Stimulated activated CD8-positive, alpha-beta memory T cell treated with anti-CD3 and anti-CD28 coated beads, Interleukin-12 subunit alpha, Interleukin-12 subunit beta, amount 100 ng/mL, for 24 hours (primary cell): Measurements from ENCODE around the gene ELAC1.

Experiments
- DNase-seq: peaks from one replicate; pipeline ENCODE4 v3.0.0-alpha.2; 2020; ENCODE audit errors: extremely low read depth

The ELAC1 gene

DNA sequence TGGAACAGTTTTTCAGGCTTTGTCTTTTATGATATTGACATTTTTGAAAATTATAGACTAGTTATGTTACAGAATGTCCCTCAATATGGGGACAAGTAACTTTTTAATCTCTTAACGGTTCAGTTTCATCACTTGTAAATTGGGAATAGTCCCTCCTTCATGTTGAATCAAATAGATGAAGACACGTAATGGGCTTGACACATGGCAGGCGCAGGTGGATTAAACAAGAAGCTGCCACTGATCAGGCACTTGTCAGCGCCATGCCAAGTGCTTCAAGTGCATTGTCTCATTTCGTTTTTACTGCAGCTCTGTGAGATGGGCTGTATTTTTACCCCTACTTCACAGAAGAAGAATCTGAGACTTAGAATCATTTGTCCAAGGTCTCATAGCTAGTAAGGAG lies 52.7 kb downstream of the ELAC1 start:
- DNase-seq: no peak

DNA sequence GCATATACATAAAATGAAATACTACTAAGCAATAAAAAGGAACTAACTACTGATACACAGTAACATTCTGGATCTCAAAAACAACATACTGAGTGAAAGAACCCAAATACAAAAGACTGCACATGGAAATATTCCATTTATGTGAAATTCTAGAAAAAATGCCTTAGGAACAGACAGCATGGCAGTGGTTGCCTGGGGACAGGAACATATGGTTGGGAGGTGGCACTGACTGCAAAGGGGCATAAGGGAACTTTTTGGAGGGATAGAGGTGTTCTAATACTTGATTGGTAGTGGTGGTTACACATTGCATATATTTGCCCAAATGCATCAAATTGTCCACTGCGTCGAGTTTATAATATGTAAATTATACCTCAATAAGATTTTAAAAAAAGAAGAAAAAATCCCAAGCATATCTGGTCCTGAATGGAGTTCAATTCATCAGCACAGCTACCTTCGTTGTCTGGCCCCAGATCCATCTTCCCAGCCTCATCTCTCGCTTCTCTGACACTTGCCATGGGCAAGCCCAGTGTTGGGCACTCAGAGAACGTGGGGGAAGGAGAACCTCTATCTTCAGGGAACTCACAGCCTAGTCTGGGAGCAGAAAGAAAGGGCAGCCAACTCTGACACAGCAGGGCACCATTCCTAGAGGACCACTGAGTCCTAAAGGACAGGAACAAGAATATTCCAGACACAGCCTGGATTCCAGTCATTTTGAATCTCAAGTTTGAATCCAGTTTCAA lies 53.6 kb downstream of the ELAC1 start:
- DNase-seq: no peak

DNA sequence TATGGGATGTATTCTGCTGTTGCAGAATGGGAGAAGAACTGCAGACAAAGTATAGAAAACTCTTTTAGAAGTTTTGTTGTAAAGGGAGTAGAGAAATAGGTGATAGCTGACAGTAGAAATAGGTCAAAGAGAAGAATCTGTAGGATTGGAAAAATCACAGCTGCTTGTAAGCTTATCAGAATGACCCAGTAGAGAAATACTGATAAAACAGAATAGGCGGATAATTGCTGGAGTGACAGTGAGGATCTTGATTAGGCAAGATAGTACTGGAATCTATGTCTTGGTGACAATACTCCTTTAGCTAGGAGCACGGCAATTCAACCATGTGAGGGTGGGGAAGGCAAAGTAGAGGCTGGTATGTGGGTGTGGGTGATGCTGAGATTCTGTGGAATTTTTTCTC lies 57.7 kb downstream of the ELAC1 start:
- no peak for DNase-seq

GRCh38 chr18:51028201-51028805 lies 60.5 kb downstream of the ELAC1 start:
- no peak for DNase-seq

DNA sequence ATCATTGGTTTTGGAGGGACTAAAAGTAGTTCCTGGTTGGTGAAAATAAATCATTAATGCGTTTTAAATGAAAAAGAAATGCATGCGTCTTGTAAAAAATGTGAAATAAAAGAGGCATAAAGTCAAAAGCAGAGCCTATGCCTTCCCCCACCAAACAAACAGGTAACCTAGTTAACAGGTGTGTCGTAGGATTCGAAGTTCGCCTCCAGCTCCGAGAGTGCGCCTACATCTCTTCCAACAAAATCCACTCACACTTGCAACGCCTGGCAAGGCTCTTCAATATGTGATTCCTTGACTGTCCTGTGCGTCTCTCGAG lies 61.5 kb downstream of the ELAC1 start:
- DNase-seq: no peak

- peak; percentile 96 for DNase-seq
Measured at GRCh38 chr18:51029694-51030536, 62.1 kb downstream of the ELAC1 start, which contains the start of gene SMAD4. TSS of gene SMAD4 (plus strand) at chr18:51030213. CDS start at chr18:51047047, 16,834 bp downstream.

DNA sequence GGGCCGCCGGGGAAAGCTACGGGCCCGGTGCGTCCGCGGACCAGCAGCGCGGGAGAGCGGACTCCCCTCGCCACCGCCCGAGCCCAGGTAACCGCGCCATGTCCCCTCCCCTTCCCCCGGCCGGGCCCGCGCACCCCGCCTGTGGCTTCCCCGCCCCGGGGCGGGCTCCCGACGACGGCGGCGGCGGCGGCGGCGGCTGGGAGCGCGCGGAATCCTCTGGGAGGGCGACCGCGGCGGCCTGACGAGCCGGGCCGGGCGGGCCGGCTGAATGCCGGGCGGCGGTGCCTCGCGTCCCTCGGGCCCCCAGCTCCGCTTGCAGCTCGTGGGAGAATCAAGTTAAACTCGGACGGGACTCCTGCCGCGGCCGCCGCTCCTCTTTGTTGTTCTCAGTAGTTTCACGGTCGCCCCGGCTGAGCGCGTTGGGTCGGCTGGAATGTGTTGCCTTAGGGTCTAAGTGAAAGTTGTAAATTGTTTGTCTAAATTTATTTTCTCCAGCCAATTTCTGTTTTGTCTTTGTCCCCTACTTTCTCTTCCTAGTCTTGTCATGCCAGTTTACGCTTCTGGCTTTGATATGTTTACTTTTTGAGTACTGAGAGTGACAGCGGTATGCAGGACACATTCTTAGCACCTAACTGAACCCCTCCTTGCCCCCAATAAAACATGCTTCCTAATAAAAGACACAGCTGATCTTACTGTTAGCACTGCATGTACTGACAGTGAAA lies 62.9 kb downstream of the ELAC1 start:
- peak; percentile 25 for DNase-seq

GRCh38 chr18:51032193-51032592 lies 64.4 kb downstream of the ELAC1 start:
- DNase-seq: no peak

GRCh38 chr18:51037230-51037629 lies 69.4 kb downstream of the ELAC1 start:
- DNase-seq: no peak
